Activated CD4-positive, alpha-beta T cell treated with anti-CD3 and anti-CD28 coated beads, Interleukin-2, amount 10 ng/mL, durations not matched to agents 24 days and 14 days (primary cell): Measurements from ENCODE around the gene ZMIZ2. TPM values are rescaled to one million over a fixed set of nuclear protein-coding genes. Genes with fewer than 3 reads are reported as not detected.
A peak's percentile ranks its signal among the peaks of the same experiment; 100 is the strongest.

ENCODE experiments used
- DNase-seq: peaks from one replicate; pipeline ENCODE4 v3.0.0; 2022
- H3K27ac Mint-ChIP-seq: one replicate; pipeline ENCODE4 v1.8.0; 2022; ENCODE audit warnings: mild to moderate bottlenecking, mixed read lengths
- H3K27me3 Mint-ChIP-seq: one replicate; pipeline ENCODE4 v1.8.0; 2022; ENCODE audit warnings: mixed read lengths
- H3K36me3 Mint-ChIP-seq: one replicate; pipeline ENCODE4 v1.8.0; 2022; ENCODE audit warnings: low read depth, mild to moderate bottlenecking, mixed read lengths
- H3K4me1 Mint-ChIP-seq: one replicate; pipeline ENCODE4 v1.8.0; 2021; ENCODE audit warnings: mixed read lengths
- H3K4me3 Mint-ChIP-seq: one replicate; pipeline ENCODE4 v1.8.0; 2022; ENCODE audit warnings: mild to moderate bottlenecking, moderate library complexity, mixed read lengths
- H3K9me3 Mint-ChIP-seq: one replicate; pipeline ENCODE4 v1.8.0; 2021; ENCODE audit warnings: mixed read lengths
- intact Hi-C: fragments of 100-400 bp; cut with micrococcal nuclease; formaldehyde crosslinking; loops from one replicate; pipeline ENCODE4 v1.15.1; 2023
- total RNA-seq: library from RNA; stranded (reverse); gene quantifications from 2 replicates; pipeline ENCODE4 v1.2.3, GENCODE V29; 2022

ZMIZ2 gene
- total RNA-seq, 1 donor from 2014 or later = 133 TPM

GRCh38 chr7:44756904-44757303 lies 8.3 kb downstream of the ZMIZ2 start:
- Mint-ChIP-seq H3K4me3 (no peak overlapping the region), H3K27me3 (no peaks in the 10 kb centered on the region), H3K4me1 (peaks cover 15% of the 10 kb centered on the region), H3K36me3 (peaks cover 26% of the 10 kb centered on the region), H3K27ac (no peak overlapping the region), H3K9me3 (no peaks in the 10 kb centered on the region)
- DNase-seq = no peak
- intact Hi-C loops = no loop called here

GRCh38 chr7:44757311-44757710 lies 8.7 kb downstream of the ZMIZ2 start:
- H3K27me3 Mint-ChIP-seq = no peaks in the 10 kb centered on the region
- intact Hi-C loops = no loop called here
- H3K9me3 Mint-ChIP-seq = no peaks in the 10 kb centered on the region
- no peak overlapping the region for H3K4me3 Mint-ChIP-seq
- no peak for DNase-seq
- H3K4me1 Mint-ChIP-seq = peaks cover 13% of the 10 kb centered on the region
- H3K36me3 Mint-ChIP-seq = peaks cover 28% of the 10 kb centered on the region
- no peak overlapping the region for H3K27ac Mint-ChIP-seq

DNA sequence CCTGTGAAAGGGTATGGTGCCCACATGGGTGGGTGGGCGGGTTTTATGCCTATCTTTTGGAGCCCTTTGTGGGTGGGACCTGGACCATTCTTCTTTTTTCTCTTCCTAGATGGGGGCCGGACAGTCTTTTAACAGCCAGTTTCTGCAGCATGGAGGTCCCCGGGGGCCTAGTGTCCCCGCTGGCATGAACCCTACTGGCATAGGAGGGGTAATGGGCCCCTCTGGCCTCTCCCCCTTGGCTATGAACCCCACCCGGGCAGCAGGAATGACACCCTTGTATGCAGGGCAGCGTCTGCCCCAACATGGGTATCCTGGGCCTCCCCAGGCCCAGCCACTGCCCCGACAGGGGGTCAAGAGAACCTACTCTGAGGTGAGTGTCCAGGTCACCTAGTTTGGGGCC lies 9.1 kb downstream of the ZMIZ2 start:
- H3K4me3 Mint-ChIP-seq = no peak overlapping the region
- peaks cover 26% of the 10 kb centered on the region for H3K36me3 Mint-ChIP-seq
- no peaks in the 10 kb centered on the region for H3K9me3 Mint-ChIP-seq
- peaks cover 8% of the 10 kb centered on the region for H3K4me1 Mint-ChIP-seq
- no peaks in the 10 kb centered on the region for H3K27me3 Mint-ChIP-seq
- no peak for DNase-seq
- intact Hi-C loops = no loop called here
- no peak overlapping the region for H3K27ac Mint-ChIP-seq

DNA sequence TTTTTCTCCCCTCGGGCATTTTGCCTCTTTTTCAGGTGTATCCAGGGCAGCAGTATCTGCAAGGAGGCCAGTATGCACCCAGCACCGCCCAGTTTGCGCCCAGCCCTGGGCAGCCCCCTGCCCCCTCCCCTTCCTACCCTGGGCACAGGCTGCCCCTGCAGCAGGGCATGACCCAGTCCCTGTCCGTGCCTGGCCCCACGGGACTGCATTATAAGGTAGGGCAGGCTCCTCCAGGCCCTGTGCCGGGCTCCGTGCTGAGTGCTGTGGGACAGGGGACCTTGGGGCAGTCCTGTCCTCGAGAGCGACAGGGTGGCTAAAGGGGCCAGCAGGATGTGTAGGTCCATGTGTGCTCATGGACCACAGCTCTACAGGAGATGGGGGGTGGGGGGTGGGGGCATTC lies 10.6 kb downstream of the ZMIZ2 start:
- Mint-ChIP-seq H3K36me3 (peaks cover 37% of the 10 kb centered on the region), H3K27me3 (no peaks in the 10 kb centered on the region), H3K4me3 (no peak overlapping the region), H3K27ac (no peak overlapping the region), H3K4me1 (peaks cover 6% of the 10 kb centered on the region), H3K9me3 (no peaks in the 10 kb centered on the region)
- intact Hi-C loops = no loop called here
- DNase-seq = no peak

GRCh38 chr7:44760034-44760580 lies 11.5 kb downstream of the ZMIZ2 start:
- no peak overlapping the region for H3K4me3 Mint-ChIP-seq

GRCh38 chr7:44761207-44762161 lies 12.8 kb downstream of the ZMIZ2 start:
- Mint-ChIP-seq H3K36me3 (peaks cover 50% of the 10 kb centered on the region), H3K27ac (no peak overlapping the region), H3K9me3 (no peaks in the 10 kb centered on the region), H3K4me3 (no peak overlapping the region), H3K27me3 (no peaks in the 10 kb centered on the region), H3K4me1 (no peaks in the 10 kb centered on the region)
- intact Hi-C loops = no loop called here
- no peak for DNase-seq

More at GRCh38 chr7:44760034-44760580, 11.5 kb downstream of the ZMIZ2 start:
- intact Hi-C loops = no loop called here
- Mint-ChIP-seq H3K9me3 (no peaks in the 10 kb centered on the region), H3K27me3 (no peaks in the 10 kb centered on the region), H3K4me1 (peaks cover under 1% of the 10 kb centered on the region), H3K27ac (no peak overlapping the region), H3K36me3 (peaks cover 42% of the 10 kb centered on the region)
- DNase-seq = no peak

DNA sequence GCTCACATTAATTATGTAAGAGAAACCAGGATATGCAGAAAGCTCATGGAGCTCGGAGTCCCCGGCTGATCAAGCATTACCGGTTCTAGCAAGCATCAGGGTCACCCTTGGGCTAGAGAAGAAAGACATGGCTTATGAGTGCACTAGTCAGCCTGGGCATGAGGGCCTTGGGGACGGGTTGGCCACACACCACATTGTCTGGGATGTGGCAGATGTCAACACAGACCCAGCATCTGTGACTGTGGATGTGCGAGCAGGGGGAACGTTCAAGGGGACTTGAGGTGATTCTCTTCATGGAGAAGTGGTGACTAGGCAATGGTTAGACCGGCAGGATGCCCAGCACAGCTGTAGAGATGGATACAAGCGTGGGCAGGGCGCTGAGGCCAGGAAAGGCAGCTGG lies 13.7 kb downstream of the ZMIZ2 start:
- intact Hi-C loops = no loop called here
- Mint-ChIP-seq H3K36me3 (peaks cover 51% of the 10 kb centered on the region), H3K9me3 (no peaks in the 10 kb centered on the region), H3K27ac (no peak overlapping the region), H3K4me1 (no peaks in the 10 kb centered on the region), H3K27me3 (no peaks in the 10 kb centered on the region), H3K4me3 (no peak overlapping the region)
- DNase-seq = no peak

GRCh38 chr7:44762726-44763522 lies 14.3 kb downstream of the ZMIZ2 start:
- no peak for DNase-seq
- peaks cover 55% of the 10 kb centered on the region for H3K36me3 Mint-ChIP-seq
- no peaks in the 10 kb centered on the region for H3K27me3 Mint-ChIP-seq

DNA sequence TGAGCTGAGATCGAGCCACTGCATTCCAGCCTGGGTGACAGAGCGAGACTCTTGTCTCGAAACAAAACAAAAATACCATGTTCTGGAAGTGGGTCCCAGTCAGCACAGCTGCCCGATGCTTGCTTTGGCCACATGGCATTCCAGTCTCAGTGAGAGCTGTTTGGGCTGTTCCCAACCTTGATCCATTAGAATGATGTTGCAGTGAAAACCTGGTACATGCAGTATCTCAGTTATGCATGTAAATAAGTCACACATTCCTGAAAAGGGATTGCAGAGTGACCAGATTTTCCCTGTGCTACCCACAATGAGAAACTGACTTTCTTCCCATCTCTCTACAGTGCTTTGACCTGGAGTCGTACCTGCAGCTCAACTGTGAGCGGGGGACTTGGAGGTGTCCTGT lies 15.4 kb downstream of the ZMIZ2 start:
- H3K36me3 Mint-ChIP-seq = peaks cover 64% of the 10 kb centered on the region
- no peaks in the 10 kb centered on the region for H3K9me3 Mint-ChIP-seq
- H3K27me3 Mint-ChIP-seq = no peaks in the 10 kb centered on the region
- intact Hi-C loops = no loop called here
- H3K4me1 Mint-ChIP-seq = peaks cover 13% of the 10 kb centered on the region
- no peak overlapping the region for H3K27ac Mint-ChIP-seq
- DNase-seq = no peak
- H3K4me3 Mint-ChIP-seq = no peak overlapping the region

More at GRCh38 chr7:44762726-44763522, 14.3 kb downstream of the ZMIZ2 start:
- Mint-ChIP-seq H3K27ac (no peak overlapping the region), H3K4me3 (no peak overlapping the region), H3K9me3 (no peaks in the 10 kb centered on the region), H3K4me1 (peaks cover 6% of the 10 kb centered on the region)
- intact Hi-C loops = no loop called here

DNA sequence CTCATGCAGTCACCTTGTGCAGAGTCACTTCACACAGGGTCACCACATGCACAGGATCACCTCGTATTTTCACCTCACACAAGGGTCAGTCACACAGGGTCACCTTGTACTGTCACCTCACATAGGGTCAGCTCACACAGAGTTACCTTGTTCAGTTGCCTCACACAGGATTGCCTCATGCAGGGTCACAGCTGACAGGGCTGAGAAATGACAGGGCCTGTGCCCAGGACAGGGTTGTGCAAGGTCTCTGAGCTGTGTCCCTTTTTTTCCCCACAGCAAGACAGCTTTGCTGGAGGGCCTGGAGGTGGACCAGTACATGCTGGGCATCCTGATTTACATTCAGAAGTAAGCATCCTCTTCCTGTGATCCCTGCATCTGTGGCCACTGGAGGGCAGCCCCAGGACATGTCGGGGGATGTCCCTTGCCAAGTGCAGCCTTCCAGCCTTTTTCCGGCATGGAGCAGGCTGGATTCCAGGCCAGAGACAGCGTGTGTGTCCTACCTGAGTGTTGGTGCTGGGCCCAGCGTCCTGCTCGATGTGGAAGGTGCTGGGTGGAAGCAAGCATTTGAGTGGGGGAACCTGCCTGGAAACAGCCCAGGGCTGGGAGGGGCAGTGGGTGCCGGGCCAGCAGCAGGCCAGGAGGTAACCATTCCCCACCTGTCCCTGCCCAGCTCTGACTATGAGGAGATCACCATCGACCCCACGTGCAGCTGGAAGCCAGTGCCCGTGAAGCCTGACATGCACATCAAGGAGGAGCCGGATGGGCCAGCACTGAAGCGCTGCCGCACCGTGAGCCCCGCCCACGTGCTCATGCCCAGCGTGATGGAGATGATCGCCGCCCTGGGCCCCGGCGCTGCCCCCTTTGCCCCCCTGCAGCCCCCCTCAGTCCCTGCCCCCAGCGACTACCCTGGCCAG lies 16.3 kb downstream of the ZMIZ2 start:
- intact Hi-C loops = no loop called here
- H3K36me3 Mint-ChIP-seq = peaks cover 62% of the 10 kb centered on the region
- no peaks in the 10 kb centered on the region for H3K9me3 Mint-ChIP-seq
- no peak overlapping the region for H3K27ac Mint-ChIP-seq
- no peak for DNase-seq
- H3K4me1 Mint-ChIP-seq = peaks cover 18% of the 10 kb centered on the region
- H3K4me3 Mint-ChIP-seq = no peak overlapping the region
- H3K27me3 Mint-ChIP-seq = no peaks in the 10 kb centered on the region

DNA sequence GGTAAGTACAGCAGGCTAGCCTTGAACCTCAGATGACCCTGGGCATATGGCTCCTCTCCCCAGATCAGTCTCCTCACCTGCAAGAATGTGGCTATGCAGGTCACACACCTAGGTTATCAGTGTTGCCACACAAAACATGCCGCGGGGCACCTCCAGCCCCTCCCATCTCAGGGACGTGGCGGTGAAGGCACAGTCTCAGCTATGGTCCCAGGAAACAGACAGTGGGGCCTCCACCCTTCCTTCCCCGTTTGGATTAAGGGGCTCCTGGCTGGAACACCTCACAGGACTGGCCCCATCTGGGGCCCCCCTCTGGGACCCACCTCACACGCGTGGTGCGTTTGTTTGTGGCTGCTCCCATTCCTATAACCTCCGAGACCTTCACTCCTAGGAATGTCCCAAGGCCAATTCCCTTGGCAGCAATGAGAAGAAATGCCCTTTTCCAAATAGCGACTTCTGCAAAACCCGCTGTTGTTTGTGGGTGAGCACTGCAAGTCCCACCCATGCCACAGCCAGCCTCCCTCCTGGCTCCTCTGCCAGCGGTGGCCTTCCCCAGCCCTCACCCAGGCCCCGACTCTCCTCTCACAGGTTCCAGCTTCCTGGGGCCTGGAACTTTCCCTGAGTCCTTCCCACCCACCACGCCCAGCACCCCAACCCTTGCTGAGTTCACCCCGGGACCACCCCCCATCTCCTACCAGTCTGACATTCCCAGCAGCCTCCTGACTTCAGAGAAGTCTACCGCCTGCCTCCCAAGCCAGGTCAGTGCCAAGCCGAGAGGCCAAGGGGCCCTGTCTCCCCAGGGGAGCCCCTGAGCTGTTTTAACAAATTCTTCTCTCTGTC lies 17.1 kb downstream of the ZMIZ2 start:
- Mint-ChIP-seq H3K4me1 (peaks cover 23% of the 10 kb centered on the region), H3K4me3 (no peak overlapping the region), H3K27ac (peak overlapping the region; percentile 58), H3K9me3 (no peaks in the 10 kb centered on the region), H3K27me3 (no peaks in the 10 kb centered on the region), H3K36me3 (peaks cover 61% of the 10 kb centered on the region)
- no peak for DNase-seq
- intact Hi-C loops = no loop called here

DNA sequence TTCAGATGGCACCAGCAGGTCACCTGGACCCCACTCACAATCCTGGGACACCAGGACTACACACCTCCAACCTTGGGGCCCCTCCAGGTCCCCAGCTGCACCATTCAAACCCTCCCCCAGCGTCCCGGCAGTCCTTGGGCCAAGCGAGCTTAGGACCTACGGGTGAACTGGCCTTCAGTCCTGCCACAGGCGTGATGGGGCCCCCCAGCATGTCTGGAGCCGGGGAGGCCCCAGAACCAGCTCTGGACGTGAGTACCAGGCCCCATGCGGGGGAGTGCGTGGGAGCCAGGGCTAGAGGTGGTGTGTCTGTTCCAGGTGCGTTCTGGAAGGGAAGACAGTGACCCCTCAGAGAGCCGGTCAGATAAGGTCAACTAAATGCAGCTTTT lies 17.8 kb downstream of the ZMIZ2 start:
- no peak overlapping the region for H3K4me3 Mint-ChIP-seq
- H3K4me1 Mint-ChIP-seq = peaks cover 26% of the 10 kb centered on the region
- intact Hi-C loops = no loop called here
- no peak overlapping the region for H3K27ac Mint-ChIP-seq
- DNase-seq = no peak
- H3K36me3 Mint-ChIP-seq = peaks cover 59% of the 10 kb centered on the region
- H3K9me3 Mint-ChIP-seq = no peaks in the 10 kb centered on the region
- no peaks in the 10 kb centered on the region for H3K27me3 Mint-ChIP-seq
